B cell (primary cell): ENCODE data around the gene INF2. TPM values are rescaled to one million over a fixed set of nuclear protein-coding genes. Genes with fewer than 3 reads are reported as not detected.

Experiments
- ATAC-seq: fragments of 200-7000 bp; cut with Tn5 transposase; one replicate; pipeline ENCODE4 v1.10.0; 2021; ENCODE audit warnings: low read depth, mild to moderate bottlenecking, moderate number of reproducible peaks, moderate library complexity
- CTCF ChIA-PET: fragments of 350-600 bp; sonication (Branson Sonifier 250); formaldehyde crosslinking; loops from one replicate; lab custom pipeline; 2021; ENCODE audit warnings: antibody characterized with exemption, inconsistent platforms; lab: Charles Lee
- POLR2A ChIA-PET: fragments of 350-600 bp; sonication (Branson Sonifier 250); formaldehyde crosslinking; loops from one replicate; lab custom pipeline; 2021; ENCODE audit warnings: antibody characterized with exemption; lab: Charles Lee
- DNase-seq: peaks from one replicate; pipeline ENCODE4 v3.0.0; 2013
- H2AFZ ChIP-seq: 2 replicates; pipeline ENCODE4 v1.6.1; 2012; ENCODE audit warnings: mild to moderate bottlenecking, low read depth, low read length; ENCODE audit not compliant: insufficient read depth, poor library complexity, severe bottlenecking
- H3K27ac ChIP-seq, 2 donors: 1 replicate in 1 of 2; 2 replicates in 1 of 2; pipeline ENCODE4 v1.5.1; 2012 to 2013; ENCODE audit warnings: low read length in 2 of 2, mild to moderate bottlenecking in 2 of 2, moderate library complexity in 1 of 2
- H3K27me3 ChIP-seq, 4 experiments: fragments of 200-600 bp in 1 of 4; sonication (generic) in 1 of 4; replicated peaks in 1 of 4; 1 replicate in 2 of 4; 2 replicates in 2 of 4; pipeline versions ENCODE4 v1.6.1 to v1.7.0; 2013 to 2016; ENCODE audit warnings: low read length in 3 of 4, mild to moderate bottlenecking in 2 of 4, mixed read lengths in 1 of 4, moderate library complexity in 1 of 4; ENCODE audit not compliant: insufficient read depth in 4 of 4, control insufficient read depth in 3 of 4; ENCODE audit errors: control extremely low read depth in 1 of 4
- H3K36me3 ChIP-seq, 2 experiments: replicated peaks in 1 of 2; 1 replicate in 1 of 2; 2 replicates in 1 of 2; pipeline versions ENCODE4 v1.6.1 to v1.7.1; 2013; ENCODE audit warnings: low read length in 1 of 2; ENCODE audit not compliant: insufficient read depth in 2 of 2, control insufficient read depth in 1 of 2; ENCODE audit errors: control extremely low read depth in 1 of 2, extremely low read depth in 1 of 2
- H3K4me1 ChIP-seq, 2 donors: fragments of 200-600 bp in 1 of 2; sonication (generic) in 1 of 2; 1 replicate in 1 of 2; 2 replicates in 1 of 2; pipeline versions ENCODE4 v1.5.1 to v1.6.1; 2013 to 2017; ENCODE audit warnings: low read length in 2 of 2; ENCODE audit not compliant: control insufficient read depth in 2 of 2, insufficient read depth in 2 of 2
- H3K4me2 ChIP-seq: replicated peaks from 2 replicates; pipeline ENCODE3; 2012; ENCODE audit warnings: mild to moderate bottlenecking, low read depth, low read length; ENCODE audit not compliant: poor library complexity, severe bottlenecking
- H3K4me3 ChIP-seq, 5 experiments: fragments of 200-600 bp in 1 of 5; sonication (generic) in 1 of 5; 1 replicate in 3 of 5; 2 replicates in 2 of 5; pipeline versions ENCODE4 v1.5.1 to v1.7.0; 2011 to 2016; ENCODE audit warnings: low read length in 4 of 5, mild to moderate bottlenecking in 4 of 5, low read depth in 2 of 5, control low read depth in 1 of 5, moderate library complexity in 1 of 5; ENCODE audit not compliant: insufficient read depth in 1 of 5; ENCODE audit errors: control extremely low read depth in 1 of 5, extremely low read depth in 1 of 5
- H3K79me2 ChIP-seq: fragments of 200-600 bp; sonication (generic); one replicate; pipeline ENCODE4 v1.6.0; 2016; ENCODE audit warnings: low read length; ENCODE audit not compliant: control insufficient read depth, insufficient read depth
- H3K9ac ChIP-seq: fragments of 200-600 bp; sonication (generic); 2 replicates; pipeline ENCODE4 v1.6.1; 2017; ENCODE audit warnings: mild to moderate bottlenecking, low read length, moderate library complexity
- H3K9me3 ChIP-seq, 3 donors: one replicate each; pipeline versions ENCODE4 v1.6.1 to v1.7.1; 2013; ENCODE audit warnings: low read length in 2 of 3; ENCODE audit not compliant: control insufficient read depth in 2 of 3, insufficient read depth in 1 of 3; ENCODE audit errors: control extremely low read depth in 1 of 3
- H4K20me1 ChIP-seq: 2 replicates; pipeline ENCODE4 v1.6.0; 2012; ENCODE audit warnings: mild to moderate bottlenecking, low read length; ENCODE audit not compliant: insufficient read depth, control insufficient read depth, poor library complexity, severe bottlenecking
- H3K27ac Mint-ChIP-seq: one replicate; pipeline ENCODE4 v1.8.0; 2021; ENCODE audit warnings: mixed read lengths
- H3K27me3 Mint-ChIP-seq: one replicate; pipeline ENCODE4 v1.8.0; 2021; ENCODE audit warnings: mixed read lengths
- H3K4me1 Mint-ChIP-seq: one replicate; pipeline ENCODE4 v1.8.0; 2021; ENCODE audit warnings: mixed read lengths
- H3K4me3 Mint-ChIP-seq: one replicate; pipeline ENCODE4 v1.8.0; 2021; ENCODE audit warnings: mixed read lengths
- H3K9me3 Mint-ChIP-seq: one replicate; pipeline ENCODE4 v1.8.0; 2022; ENCODE audit warnings: mixed read lengths; ENCODE audit not compliant: insufficient read depth
- EZH2 ChIP-seq: IDR thresholded peaks from 2 replicates; pipeline ENCODE4 v1.6.1; 2012; ENCODE audit warnings: borderline replicate concordance, low read depth, mild to moderate bottlenecking, moderate library complexity, low read length; ENCODE audit not compliant: insufficient read depth, poor library complexity, severe bottlenecking
- WGBS: methylation state at CpG from one replicate; pipeline ENCODE4 v1.1.5; 2013; ENCODE audit warnings: missing lambda C conversion rate; ENCODE audit not compliant: insufficient coverage; 5-methylcytosine and 5-hydroxymethylcytosine counted together
- intact Hi-C: fragments of 100-400 bp; cut with micrococcal nuclease; formaldehyde crosslinking; loops from one replicate; pipeline ENCODE4 v1.10.0; 2022
- polyA plus RNA-seq: library from polyadenylated mRNA; depleted of rRNA; stranded (reverse); fragments of >200 nt; gene quantifications from 2 replicates; pipeline ENCODE4 v1.2.3, GENCODE V29; 2012
- total RNA-seq, 2 donors: library from RNA; stranded (reverse); fragments of 120-200 nt in 1 of 2; gene quantifications; 1 replicate in 1 of 2; 2 replicates in 1 of 2; pipeline versions ENCODE4 v1.2.3 to v1.2.4, GENCODE V29; 2013 to 2022
- TF ChIP-seq, protein P1 (sequence below): fragments of 200-600 bp; IDR thresholded peaks from one replicate; pipeline ENCODE4 v1.8.0; 2022; ENCODE audit warnings: antibody characterized with exemption, mild to moderate bottlenecking

The INF2 gene
- total and polyA plus RNA-seq, 2 donors (not counting 1 experiment from before 2014, with no cell fraction given): 90.2 to 100 TPM

DNA sequence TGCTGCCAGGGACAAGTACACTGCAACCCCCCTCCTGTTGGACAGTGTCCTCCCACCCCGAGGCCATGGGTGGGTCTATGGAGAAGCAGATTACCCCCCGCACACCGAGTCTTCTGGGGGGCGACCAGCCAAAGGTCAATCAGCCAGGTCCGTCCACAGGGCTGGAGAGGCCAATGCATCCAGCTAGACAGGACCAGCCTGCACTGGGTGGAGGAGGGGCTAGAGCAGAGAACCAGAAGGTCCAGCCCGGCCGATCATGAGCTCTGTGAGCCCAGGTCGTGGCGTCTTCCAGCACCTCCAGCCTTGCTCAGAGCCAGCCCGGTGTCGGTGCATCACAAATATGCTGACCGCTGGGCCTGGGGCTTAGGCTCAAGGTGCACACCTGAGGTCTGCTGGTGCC lies 26.5 kb downstream of the INF2 start:
- intact Hi-C loops: no loop called here
- no peaks in the 10 kb centered on the region for H3K4me1 ChIP-seq
- Mint-ChIP-seq H3K27me3 (no peaks in the 10 kb centered on the region), H3K27ac (no peak overlapping the region), H3K4me1 (no peaks in the 10 kb centered on the region), H3K9me3 (no peaks in the 10 kb centered on the region), H3K4me3 (no peak overlapping the region)
- no peak overlapping the region for H2AFZ ChIP-seq
- H3K4me2 ChIP-seq: no peak overlapping the region
- no peak overlapping the region for H3K27ac ChIP-seq
- peaks cover 0 to 39% of the 10 kb centered on the region in 2 experiments for H3K36me3 ChIP-seq
- ChIA-PET CTCF (interaction anchor here (1.2 kb wide), 1 partner anchor 70 kb away, joined by 3 read pairs; no protein-coding TSS in a partner anchor), POLR2A (no interaction called here)
- TF ChIP-seq, protein P1, sequence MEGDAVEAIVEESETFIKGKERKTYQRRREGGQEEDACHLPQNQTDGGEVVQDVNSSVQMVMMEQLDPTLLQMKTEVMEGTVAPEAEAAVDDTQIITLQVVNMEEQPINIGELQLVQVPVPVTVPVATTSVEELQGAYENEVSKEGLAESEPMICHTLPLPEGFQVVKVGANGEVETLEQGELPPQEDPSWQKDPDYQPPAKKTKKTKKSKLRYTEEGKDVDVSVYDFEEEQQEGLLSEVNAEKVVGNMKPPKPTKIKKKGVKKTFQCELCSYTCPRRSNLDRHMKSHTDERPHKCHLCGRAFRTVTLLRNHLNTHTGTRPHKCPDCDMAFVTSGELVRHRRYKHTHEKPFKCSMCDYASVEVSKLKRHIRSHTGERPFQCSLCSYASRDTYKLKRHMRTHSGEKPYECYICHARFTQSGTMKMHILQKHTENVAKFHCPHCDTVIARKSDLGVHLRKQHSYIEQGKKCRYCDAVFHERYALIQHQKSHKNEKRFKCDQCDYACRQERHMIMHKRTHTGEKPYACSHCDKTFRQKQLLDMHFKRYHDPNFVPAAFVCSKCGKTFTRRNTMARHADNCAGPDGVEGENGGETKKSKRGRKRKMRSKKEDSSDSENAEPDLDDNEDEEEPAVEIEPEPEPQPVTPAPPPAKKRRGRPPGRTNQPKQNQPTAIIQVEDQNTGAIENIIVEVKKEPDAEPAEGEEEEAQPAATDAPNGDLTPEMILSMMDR: no peak
- no peak for TF ChIP-seq EZH2
- H3K9ac ChIP-seq: no peak overlapping the region
- H3K79me2 ChIP-seq: no peaks in the 10 kb centered on the region
- H3K9me3 ChIP-seq: no peaks in the 10 kb centered on the region
- no peaks in the 10 kb centered on the region for H3K27me3 ChIP-seq
- H3K4me3 ChIP-seq: no peak overlapping the region
- H4K20me1 ChIP-seq: no peaks in the 10 kb centered on the region
- DNase-seq (no peak), ATAC-seq (no peak)
- WGBS: 94% methylated on average over 12 of the region's 12 CpGs

DNA sequence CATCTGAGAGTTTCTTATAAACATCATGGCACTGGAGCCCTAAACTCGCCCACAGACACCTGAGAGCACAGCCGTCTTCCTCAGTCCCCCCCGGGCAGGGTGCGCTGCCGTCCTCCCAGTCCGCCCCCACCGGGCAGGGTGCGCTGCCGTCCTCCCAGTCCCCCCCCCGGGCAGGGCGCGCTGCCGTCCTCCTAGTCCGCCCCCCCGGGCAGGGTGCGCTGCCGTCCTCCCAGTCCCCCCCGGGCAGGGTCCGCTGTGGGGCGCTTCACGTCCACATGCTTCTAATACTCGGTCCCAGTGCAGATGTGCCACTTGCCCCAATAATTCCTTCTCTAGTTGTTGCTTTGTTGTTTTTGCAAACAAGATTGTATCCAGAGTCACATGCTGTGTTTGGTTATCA lies 27.7 kb downstream of the INF2 start:
- DNase-seq: no peak
- no peak overlapping the region for H2AFZ ChIP-seq
- no peaks in the 10 kb centered on the region for H4K20me1 ChIP-seq
- ATAC-seq: no peak
- intact Hi-C loops: no loop called here
- no peaks in the 10 kb centered on the region for H3K79me2 ChIP-seq
- peaks cover 0 to 32% of the 10 kb centered on the region in 2 experiments for H3K36me3 ChIP-seq
- Mint-ChIP-seq H3K9me3 (no peaks in the 10 kb centered on the region), H3K27ac (no peak overlapping the region), H3K4me3 (no peak overlapping the region), H3K27me3 (no peaks in the 10 kb centered on the region), H3K4me1 (no peaks in the 10 kb centered on the region)
- no peak overlapping the region for H3K4me3 ChIP-seq
- no peaks in the 10 kb centered on the region for H3K27me3 ChIP-seq
- H3K9ac ChIP-seq: no peak overlapping the region
- no peaks in the 10 kb centered on the region for H3K4me1 ChIP-seq
- 95% methylated on average over 8 of the region's 22 CpGs for WGBS
- H3K4me2 ChIP-seq: no peak overlapping the region
- no peak for TF ChIP-seq EZH2
- TF ChIP-seq, protein P1: no peak
- no peaks in the 10 kb centered on the region for H3K9me3 ChIP-seq
- H3K27ac ChIP-seq: no peak overlapping the region
- POLR2A ChIA-PET: no interaction called here
- CTCF ChIA-PET: no interaction called here
